NCI-H2196 treated with DMSO at 0.1 percent for 48 hours (cell line): ENCODE data around the gene LHFPL3.
A peak's percentile ranks its signal among the peaks of the same experiment; 100 is the strongest.

Experiments used
- DNase-seq: peaks from one replicate; lab custom pipeline; 2025; ENCODE audit not compliant: unreplicated experiment; lab: John Stamatoyannopoulos, UW

LHFPL3 gene

DNA sequence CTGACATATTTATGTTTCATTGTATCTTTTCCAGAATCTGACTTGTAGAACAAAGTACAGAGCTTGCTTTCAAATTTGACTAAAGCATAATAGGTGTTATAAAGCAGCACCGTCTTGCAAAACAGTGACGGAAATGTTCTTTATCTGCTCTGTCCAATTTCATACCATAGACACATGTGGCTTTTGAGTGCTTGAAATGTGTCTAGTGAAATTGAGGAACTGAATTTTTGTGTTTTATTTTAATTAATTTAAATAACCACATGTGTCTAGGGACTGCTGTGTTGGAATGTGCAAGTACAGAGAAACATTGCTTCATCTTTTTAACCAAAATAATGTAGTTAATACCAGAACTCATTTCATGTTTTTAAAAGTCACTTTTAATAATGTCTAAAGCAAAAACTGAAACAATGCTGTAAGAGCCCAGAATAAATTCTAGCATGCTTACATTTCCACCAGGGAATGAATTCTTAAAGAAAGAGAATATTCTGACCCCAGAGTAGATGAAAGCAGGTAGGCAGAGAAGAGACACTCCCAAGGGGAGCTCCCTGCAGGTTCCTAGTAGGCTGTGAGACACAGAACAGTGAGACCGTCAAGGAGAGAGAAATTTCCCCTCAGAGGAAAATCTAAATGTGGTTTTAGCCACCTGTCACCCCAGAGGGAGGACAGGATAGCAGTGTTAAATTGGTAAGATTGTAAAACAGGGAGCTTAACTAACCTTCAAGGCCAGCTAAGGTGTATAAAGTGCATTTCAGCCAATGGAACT lies 510.3 kb downstream of the LHFPL3 start:
- no peak for DNase-seq

DNA sequence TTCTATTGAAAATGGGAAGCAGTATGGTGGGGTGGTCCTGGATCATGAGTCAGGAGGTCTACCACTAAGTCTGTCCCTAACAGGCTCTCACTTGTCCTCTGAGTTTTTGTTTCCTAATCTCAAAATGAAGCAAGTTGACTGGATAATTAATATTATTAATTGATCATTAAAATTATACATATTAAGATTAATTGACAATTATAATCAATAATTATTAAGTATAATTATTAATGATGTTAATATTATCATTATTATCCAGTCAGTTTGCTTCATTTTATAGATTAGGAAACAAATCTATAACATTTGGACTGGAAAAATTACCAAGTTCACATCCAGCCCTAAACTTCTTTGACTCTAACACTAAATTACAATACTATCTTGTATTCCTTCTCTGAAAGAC lies 511.4 kb downstream of the LHFPL3 start:
- no peak for DNase-seq

DNA sequence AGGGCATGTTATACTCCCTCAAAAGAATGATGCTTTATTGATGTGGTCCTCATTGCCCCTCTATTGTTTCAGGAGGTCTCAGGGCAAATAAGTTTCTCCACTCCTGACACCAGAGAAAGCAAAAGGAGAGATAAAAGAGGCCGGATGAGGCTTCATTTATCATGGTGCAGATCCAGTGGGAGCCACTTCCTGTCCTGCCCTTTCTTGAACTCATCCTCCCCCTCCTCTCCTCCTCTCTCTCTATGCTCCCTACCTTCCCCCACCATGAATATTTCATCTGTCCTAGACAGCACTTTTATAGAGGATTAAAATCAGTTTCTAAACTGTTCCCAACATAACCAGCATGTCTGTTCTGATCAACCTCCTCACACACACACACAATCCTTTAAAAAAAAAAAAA lies 513.4 kb downstream of the LHFPL3 start:
- DNase-seq = no peak

DNA sequence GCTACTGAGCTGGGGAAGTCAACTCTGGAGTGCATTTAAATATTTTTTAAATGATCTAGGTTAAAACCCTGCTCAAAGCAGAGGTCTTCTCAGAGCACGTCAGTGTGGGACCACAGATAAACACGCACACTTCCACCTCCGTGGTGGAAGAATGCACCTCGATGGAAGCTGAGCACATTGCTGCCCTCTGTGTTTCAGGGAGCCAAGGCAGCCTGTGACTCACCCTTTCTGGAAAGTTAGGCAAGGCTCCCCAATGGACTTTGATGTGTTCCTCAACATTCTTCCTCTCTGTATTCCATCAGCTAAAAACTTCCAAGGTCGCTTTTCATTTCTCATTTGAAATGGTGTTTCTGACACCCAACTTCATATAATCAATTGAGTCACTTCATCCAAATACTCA lies 514.8 kb downstream of the LHFPL3 start:
- DNase-seq = no peak

DNA sequence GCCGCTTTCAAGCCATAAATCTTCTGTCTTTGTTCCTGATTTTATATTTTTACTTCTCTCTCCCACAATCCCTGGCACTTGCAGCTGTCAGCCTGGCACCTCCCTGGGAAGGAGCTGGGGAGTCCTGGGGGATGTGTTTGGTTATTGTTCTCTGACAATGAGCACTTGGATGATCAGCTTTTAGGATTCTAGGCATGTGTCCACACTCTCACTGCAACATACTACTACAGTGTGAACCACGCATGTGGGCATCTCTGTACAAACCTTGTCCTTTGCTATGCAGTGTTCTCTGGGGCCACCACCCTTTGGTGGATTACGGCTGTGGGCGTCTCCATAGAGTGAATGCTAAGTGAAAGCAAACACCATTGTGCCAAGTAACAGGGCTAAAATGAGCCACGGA lies 517.2 kb downstream of the LHFPL3 start:
- DNase-seq = no peak

DNA sequence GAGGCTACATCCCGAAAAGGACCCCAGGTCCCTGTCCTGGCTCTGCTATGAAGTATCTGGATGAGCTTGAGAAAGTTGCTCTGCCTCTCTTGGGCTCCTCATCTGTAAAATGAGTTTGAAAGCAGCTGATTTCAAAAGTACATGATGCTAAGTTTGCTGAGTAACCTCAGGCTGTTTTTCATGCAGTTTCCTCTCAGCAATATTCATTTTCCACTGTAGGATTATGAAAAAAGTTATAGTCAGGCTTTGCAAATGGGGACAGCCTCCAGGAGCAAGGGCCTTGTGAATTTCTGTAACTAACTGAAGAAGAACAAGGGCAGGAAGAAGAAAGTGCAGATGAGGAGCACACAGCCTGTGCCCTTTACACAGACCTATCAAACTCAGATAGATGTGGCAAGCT lies 518.3 kb downstream of the LHFPL3 start:
- DNase-seq = no peak

DNA sequence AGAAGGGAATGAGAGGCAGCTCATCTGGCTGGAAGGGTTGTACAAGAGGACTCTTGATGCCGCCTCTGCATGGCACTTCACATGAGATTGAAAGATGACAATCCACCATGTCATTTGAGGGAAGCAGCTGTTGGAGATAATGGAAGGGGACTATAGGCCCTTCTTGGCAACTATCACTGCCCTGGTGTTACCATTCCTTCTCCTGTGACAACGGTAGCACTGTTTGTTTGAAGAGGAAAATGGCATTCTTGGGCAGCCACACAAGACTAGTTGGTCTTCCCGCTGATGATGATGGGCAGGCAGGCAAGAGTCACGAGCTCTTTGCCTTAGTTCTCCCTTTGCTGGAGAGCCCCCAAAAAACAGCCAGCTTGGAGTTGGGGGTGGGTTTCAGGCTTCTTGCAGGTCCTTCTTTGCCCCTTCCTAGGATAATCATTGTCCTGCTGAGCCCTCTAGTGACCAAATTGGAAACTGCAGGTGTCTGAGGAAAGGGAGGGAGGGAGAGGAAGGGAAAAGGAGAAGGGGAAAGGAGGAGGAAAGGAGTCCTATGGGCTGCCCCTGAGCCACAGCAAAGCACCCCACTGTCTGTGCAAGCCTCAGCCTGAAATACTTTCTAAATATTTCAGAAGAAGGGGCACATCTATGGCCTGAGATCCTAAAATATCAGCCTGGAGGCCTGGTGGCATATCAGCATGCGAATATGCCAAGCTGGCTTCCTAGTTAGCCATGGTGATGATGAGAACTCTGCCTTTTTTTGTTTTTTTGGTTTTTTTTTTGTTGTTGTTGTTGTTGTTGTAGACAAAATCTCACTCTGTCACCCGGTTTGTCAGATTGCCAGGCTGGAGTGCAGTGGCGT lies 520.0 kb downstream of the LHFPL3 start:
- DNase-seq = peak; percentile 5

DNA sequence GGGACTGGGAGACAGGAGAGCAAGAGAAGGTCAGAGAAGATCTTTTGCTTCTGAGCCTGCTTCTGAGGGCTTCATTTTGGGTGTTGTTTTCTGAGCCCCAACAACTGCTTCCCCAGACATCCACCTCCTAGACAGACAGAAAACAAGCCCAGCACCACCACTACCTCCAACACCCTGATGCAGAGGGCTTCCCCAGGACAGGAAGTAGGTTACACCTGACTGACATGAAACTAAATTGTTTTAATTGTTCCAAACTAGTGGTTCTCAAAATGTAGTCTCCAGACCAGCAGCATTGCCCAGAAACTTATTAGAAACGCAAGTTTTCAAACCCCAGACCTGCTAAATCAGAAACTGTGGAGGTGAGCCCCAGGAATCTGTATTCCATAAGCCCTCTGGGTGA lies 522.0 kb downstream of the LHFPL3 start:
- no peak for DNase-seq

DNA sequence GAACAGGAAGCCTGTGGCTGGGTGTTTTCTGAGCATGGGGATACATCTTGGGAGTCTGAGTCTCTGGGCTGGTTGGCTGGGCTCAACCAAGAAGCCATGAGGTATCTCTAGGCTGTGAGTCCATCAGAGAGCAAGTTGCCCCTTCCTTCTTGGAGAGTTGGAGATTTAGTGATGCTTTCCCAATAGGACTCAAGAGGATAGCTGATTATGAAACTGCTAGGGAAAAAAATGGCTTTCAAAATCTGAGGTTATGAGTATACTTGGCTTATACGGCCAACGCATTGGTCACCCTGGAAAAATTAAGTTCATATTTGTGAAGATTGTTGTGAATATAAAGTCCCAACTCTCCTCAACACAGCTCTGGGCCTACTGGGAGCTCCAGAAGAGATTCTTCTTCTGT lies 522.9 kb downstream of the LHFPL3 start:
- DNase-seq = no peak

DNA sequence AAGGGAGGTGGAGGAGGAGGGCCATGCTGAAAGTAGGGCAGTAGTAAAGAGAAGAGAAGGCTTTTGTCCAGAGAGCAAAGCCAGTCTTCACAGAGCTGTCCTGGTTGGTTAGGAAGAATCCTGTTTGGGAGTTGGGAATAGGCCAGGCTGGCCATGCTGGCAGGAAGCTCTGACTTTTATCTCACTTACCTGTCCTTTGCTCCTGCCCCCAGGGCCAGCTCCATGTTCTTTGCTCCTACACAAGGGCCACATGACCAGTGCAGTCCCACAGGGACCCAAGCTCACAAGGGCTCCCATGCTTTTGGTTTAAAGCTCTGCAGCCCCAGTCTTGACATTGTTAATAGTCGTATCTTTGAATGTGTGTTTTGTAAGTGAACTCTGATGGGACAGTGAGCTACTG lies 524.0 kb downstream of the LHFPL3 start:
- DNase-seq = no peak

DNA sequence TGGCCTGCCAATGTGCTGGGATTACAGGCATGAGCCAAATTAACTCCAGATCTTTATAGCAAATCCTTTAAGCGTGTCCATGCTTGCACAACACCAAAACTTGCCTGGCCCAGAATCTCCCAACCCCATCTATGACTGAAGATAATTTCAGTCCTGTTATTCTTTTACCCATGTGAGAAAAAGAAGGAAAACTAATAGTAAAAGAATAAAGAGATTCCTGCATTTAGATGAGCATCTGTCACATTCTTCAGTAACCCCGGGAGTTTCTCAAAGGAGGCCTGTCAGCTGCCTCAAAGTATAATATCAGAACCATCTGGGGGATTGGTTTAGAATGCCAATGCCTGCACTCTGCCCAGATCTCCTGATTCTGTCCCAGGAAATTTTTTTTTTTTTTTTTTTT lies 527.5 kb downstream of the LHFPL3 start:
- DNase-seq = no peak

DNA sequence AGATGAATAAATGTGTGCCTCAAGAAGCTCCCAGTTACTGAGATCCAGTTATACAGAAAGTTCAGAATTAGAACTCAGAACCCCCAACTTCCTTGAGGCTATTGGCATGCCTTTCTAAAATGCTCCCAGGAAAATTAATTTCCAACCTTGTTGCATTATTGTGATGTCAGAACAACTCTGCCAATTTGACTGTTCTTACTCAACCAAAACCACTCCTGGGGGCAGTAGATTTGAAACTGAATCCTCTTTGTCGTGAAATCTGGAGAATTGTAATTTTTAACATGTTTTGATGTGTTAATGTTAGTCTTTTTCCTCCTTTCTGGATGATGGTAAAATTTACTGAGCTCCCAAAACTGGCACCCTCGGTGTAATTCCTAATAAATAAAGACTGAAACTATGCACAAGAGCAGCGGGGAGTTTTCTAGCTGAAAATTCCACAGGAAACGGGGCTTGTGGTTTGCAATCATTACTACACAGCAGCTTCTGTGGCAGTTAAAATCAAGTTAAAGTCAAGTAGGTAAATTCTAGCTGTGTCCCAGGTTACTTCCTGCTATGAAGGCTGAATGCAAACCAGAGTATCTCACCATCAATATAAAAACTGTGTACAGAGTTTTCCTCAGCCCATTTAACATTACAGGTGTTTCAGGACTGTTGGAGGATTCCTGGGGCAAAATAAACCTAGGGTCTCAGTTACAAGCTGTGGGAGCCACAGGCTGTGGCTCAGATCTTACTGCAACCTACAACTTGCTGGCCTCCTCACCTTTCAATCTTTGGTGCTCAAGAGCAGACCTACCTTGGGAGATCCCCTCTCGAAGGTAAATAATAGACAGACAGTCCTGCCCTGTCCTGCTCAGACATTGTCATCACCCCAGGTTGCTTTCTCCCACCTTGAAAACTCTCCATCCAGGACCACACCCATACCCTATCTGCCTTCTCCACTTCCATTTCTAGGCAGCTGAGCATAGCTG lies 529.3 kb downstream of the LHFPL3 start:
- DNase-seq = no peak

DNA sequence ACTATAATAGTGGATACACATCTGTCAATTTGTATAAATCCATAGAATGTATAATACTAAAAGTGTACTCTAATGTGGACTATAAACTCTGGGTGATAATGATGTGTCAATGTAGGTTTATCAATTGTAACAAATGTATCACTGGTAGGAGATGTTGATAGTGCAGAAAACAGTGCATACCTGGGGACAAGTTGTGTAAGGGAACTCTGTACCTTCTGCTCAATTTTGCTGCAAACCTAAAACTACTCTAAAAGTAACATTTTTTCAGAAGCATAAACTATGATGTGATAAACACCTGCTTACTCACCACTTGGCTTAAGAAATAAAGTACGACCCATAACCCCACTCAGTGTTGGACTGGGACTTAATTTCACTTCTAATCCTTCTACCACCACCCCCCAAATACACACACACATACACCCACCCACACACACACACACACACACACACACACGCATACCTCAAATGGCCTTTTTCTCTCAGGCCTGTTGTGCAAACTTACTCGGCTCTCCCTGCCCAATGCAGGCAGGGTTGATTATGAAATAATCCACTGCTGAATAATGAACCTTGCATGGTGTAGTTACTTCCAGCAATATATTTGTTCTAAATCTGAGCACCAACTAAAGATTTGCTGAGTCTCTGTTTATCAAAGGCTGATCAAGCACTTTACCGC lies 531.5 kb downstream of the LHFPL3 start:
- DNase-seq = no peak

DNA sequence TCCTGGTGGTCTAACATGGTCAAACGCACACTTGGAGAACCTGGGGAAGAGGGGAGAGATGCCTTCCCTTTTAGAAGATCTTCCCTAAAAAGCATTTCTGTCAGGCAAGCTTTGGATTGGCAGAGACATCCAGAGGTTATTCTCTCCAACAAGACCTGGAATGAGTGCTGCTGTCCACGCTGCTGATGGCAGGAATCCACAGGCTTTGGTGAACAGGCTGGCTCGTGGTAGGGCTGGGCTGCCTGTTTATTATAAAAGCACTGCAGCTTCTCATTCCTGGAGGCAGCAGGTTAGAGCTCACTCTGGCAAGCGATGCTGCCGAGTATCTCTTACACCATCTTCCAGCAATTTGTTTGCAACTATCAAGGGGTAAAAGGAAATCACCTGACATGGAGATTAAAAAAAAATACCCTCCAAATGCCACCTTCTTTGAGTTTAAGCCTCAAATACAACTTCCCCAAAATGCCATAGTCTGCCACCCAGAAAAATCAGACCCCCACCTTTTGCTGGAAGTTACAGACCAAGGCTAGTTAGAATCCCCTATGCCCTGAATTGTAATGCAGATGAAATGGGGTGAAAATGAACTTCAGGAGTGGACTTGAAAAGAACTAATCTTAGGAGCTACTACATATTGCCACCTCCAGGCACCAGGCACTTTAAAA lies 533.5 kb downstream of the LHFPL3 start:
- no peak for DNase-seq

DNA sequence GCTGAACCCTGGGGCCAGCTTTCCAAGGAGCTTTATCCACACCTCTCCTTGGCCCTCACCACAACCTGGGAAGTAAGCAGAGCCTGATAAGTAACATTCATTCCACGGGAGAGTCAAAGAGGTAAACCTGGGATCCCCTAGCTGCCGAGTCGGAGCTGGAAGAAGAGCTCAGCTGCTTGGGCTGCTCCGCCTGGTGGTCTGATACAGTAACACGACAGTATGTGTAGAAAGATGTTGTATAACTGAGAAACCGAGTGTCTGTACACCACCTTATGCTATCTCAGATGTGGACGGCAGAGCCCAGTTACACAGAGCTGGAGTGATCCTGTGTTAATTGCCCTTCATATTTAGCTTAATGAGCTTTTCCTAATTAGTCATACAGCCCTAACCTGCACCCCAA lies 534.3 kb downstream of the LHFPL3 start:
- DNase-seq = no peak

DNA sequence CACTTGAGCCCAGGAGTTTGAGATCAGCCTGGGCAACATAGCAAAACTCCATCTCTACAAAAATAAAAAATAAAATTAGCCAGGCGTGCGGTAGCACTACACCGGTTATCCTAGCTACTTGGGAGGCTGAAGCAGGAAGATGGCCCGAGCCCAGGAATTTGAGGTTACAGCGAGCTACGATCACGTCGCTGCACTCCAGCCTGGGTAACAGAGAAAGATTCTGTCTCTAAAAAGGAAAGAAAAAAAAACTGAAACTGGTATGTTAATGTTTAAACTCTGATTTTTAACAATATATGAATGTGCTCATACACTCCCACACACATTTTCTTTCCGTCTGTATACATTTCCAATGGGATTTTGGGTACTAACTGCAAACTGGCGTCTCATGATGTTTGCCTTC lies 545.0 kb downstream of the LHFPL3 start:
- DNase-seq = no peak

DNA sequence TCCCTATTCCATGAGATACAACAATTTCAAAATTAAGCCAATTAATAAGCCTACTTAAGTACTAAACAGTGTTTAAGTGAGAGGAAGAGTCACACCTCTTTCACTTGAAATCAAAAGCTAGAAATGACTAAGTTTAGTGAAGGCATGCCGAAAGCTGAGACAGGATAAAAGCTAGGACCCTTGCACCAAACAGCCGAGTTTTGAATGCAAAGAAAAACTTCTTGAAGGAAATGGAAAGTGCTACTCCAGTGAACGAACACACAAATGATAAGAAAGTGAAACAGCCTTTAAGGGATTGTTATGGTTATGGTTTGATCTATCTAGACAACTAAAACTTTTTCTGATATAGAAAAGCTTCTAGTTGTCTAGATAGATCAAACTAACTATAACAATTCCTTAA lies 550.2 kb downstream of the LHFPL3 start:
- DNase-seq = no peak

DNA sequence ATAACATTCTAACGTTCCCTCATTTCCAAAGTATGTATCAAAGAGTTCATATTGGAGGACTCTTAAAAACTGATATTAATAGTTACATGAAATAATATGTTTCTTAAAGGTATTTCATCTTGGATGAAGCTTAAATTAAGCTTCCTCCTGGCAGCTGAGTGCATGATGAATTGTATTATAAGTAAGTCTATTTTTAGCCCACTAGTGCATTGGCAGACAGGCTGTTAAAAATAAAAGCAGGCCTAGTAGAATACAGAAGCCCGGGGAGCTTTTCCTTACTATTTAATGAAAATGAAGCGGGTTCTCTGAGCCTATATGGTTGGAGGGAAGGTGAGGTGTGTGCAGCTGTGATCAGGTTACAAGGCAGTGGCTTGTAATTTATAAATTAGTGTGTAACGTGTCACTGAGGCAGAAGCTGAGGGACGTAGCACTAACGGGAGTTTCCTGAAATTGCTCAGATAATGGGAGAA lies 554.9 kb downstream of the LHFPL3 start:
- no peak for DNase-seq

DNA sequence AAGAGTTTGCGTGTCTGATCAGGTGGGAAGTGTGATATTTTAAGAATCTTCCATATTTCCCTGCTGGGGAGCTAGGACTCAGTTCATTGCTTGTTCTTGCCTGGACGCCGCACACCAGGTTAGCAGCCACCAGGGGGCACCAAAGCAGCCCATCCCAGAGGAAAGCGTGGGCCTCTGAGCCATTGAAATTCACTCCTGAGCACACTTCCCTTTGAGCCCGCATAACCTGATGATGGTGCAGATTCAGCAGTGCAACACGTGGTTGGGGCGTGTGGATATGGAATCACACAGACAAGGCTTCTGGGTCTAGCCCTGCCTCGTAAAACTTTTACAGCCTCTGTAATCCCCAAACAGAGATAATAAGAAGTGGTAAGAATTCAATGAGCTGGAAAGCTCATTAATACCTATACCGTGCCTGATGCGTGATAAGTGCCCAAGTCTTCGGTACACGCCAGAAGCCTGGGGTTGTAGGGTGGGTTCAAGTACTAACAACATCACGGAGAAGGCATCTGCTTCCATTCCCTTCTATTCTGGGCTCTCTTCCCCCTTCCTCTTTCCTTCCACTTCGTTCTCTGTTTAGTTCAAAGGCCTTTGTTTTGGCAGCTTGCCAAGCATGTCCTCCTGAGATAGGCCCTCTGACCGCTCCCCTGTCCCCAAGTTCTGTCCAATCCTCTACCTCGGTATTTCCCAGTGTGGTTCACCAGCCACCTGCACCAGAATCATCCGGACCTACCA lies 555.5 kb downstream of the LHFPL3 start:
- DNase-seq = peak; percentile 15
